Spleen (tissue), 7 donors: ENCODE results near the gene TBC1D20.
"Not testable (repeated sequence)": the region's sequence is repeated elsewhere in the genome, so short reads cannot be mapped to it uniquely, and the experiment has no call there.

Source experiments
- CTCF ChIP-seq, 11 experiments: fragments of 200-600 bp in 7 of 11; fragments of 450-650 bp in 4 of 11; sonication (generic) in 4 of 11; IDR thresholded peaks in 8 of 11; conservative IDR thresholded peaks in 3 of 11; 1 replicate in 7 of 11; 2 replicates in 4 of 11; pipeline versions ENCODE4 v1.4.0 to v1.8.0; 2016 to 2021; ENCODE audit warnings: antibody characterized with exemption in 11 of 11, inconsistent platforms in 4 of 11, mild to moderate bottlenecking in 1 of 11
- POLR2A ChIP-seq, 3 donors: fragments of 450-650 bp; IDR thresholded peaks; one replicate each; pipeline ENCODE4 v1.5.1; 2017; ENCODE audit warnings: antibody characterized with exemption in 3 of 3, mild to moderate bottlenecking in 1 of 3
- POLR2AphosphoS5 ChIP-seq, 3 donors: sonication (generic); formaldehyde crosslinking; IDR thresholded peaks; one replicate each; pipeline ENCODE4 v1.5.1; 2017; ENCODE audit warnings: antibody characterized with exemption in 3 of 3
- donor health status: DM: no; HTN: no; CAD: no; lungs with moderate emphysema.
- donor health status: DM: no; HTN: no; CAD: no.
- donor health status: DM: no; HTN: no; CAD: no.

GRCh38 chr20:452021-452420 is 10.3 kb downstream of the TBC1D20 start:
- not testable (repeated sequence) for TF ChIP-seq CTCF (IDR thresholded peaks at IDR 0.05 in 8 of 11, conservative IDR thresholded peaks at IDR 0.05 in 3 of 11); POLR2A (IDR thresholded peaks at IDR 0.05); POLR2AphosphoS5 (IDR thresholded peaks at IDR 0.05)
